ENCODE results near the gene TMEM132D. TPM values are rescaled to one million over a fixed set of nuclear protein-coding genes. Genes with fewer than 3 reads are reported as not detected.

Gene TMEM132D
- total and polyA plus RNA-seq, 2 of the 8 experiments (the other 6 are each of a cell fraction or from before 2014, with no cell fraction given): 3.5 to 10.1 TPM

DNA sequence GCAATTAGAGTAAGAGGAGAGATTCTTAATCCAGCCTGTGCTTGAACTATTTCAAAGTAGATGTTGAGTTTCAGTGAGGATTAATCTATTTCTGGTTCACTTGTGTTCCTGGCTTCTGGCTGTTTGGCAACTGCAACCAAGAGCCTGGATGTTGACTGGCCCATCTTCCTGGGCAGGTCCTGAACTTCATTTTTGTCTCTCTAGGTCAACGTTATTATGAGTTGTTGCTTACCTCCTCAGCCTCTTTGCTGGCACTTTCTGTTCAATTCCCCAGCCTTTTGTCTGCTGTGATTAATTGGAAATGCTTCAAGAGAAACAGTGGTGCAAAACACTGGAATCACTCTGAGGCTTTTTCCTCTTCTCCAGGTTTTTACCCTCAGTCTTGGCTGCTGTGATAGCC is 56.8 kb downstream of the TMEM132D start:
- no peak overlapping the region for H3K4ac ChIP-seq (replicated peaks; ENCODE audit: insufficient read length, low read depth, low read length)
- H3K4me2 ChIP-seq (ENCODE audit: insufficient read depth in 1 of 2, low read depth in 2 of 2, low read length in 2 of 2): no peak overlapping the region
- no peak overlapping the region for H2BK12ac ChIP-seq (ENCODE audit: low read depth, low read length)
- no peak overlapping the region for H4K5ac ChIP-seq (ENCODE audit: insufficient read length, low read depth, low read length)
- no peak overlapping the region for H3K14ac ChIP-seq (ENCODE audit: insufficient read length)
- DNase-seq (ENCODE audit: low read depth in 1 of 2, low spot score in 2 of 2): no peak
- H3K18ac ChIP-seq (ENCODE audit: extremely low read depth, low read length): no peak overlapping the region
- no peak overlapping the region for H2BK5ac ChIP-seq (ENCODE audit: low read depth, low read length)
- H2BK15ac ChIP-seq (ENCODE audit: low read length): no peak overlapping the region
- no peak overlapping the region for H2AFZ ChIP-seq (ENCODE audit: low read length)
- no peak overlapping the region for H3K9ac ChIP-seq (replicated peaks in 1 of 4; ENCODE audit: extremely low read depth in 1 of 4, low read depth in 3 of 4, low read length in 3 of 4)
- peaks cover 0 to 2% of the 10 kb centered on the region in 2 experiments for H4K20me1 ChIP-seq (replicated peaks in 1 of 2; ENCODE audit: control insufficient read depth in 1 of 2, insufficient read depth in 2 of 2, low read length in 2 of 2)
- no peaks in the 10 kb centered on the region for H3K23me2 ChIP-seq (ENCODE audit: low read depth, low read length)
- ChIA-PET CTCF (ENCODE audit: partially characterized antibody) (interaction anchor here (0.9 kb wide), 1 partner anchor 37 kb away, joined by 3 read pairs; no protein-coding TSS in a partner anchor), POLR2A (ENCODE audit: partially characterized antibody) (no interaction called here)
- H4K8ac ChIP-seq (ENCODE audit: extremely low read depth, insufficient read depth, low read length): no peak overlapping the region
- H3K4me3 ChIP-seq (ENCODE audit: extremely low read depth in 1 of 4, insufficient read depth in 2 of 4, low read depth in 3 of 4, low read length in 4 of 4): no peak overlapping the region
- 93% methylated on average over 1 of the region's 1 CpG; no CpG with 5 or more reads in 1 of the 2 experiments for WGBS, 2 experiments (ENCODE audit: extremely low coverage in 1 of 2, insufficient coverage in 1 of 2, insufficient read length in 1 of 2, insufficient replicate concordance in 2 of 2, low coverage in 1 of 2, low lambda C conversion rate in 2 of 2, missing lambda C conversion rate in 1 of 2)
- H3K27me3 ChIP-seq (replicated peaks in 1 of 4; ENCODE audit: control insufficient read depth in 3 of 4, extremely low read depth in 1 of 4, insufficient read depth in 3 of 4, low read length in 3 of 4): no peaks in the 10 kb centered on the region
- no peak overlapping the region for H4K91ac ChIP-seq (replicated peaks; ENCODE audit: insufficient read length, low read length)
- TF ChIP-seq ASH2L (IDR thresholded peaks at IDR 0.05; ENCODE audit: low read length): no peak
- no peak for TF ChIP-seq TAF1 (IDR thresholded peaks at IDR 0.05; ENCODE audit: low read depth, low read length)
- TF ChIP-seq RNF2 (IDR thresholded peaks at IDR 0.05; ENCODE audit: borderline replicate concordance, low read depth, low read length, missing control alignments, poor library complexity, severe bottlenecking): no peak
- H2BK20ac ChIP-seq (ENCODE audit: low read length): no peak overlapping the region
- H3K36me3 ChIP-seq (ENCODE audit: control insufficient read depth in 2 of 4, insufficient read depth in 4 of 4, low read length in 3 of 4): no peaks in the 10 kb centered on the region
- H3K79me1 ChIP-seq (ENCODE audit: low read depth, low read length): peaks cover 9% of the 10 kb centered on the region; the same call in 1 of the 2 replicates
- H3K27ac ChIP-seq (ENCODE audit: low read depth, low read length): no peak overlapping the region
- H3K56ac ChIP-seq (replicated peaks; ENCODE audit: insufficient read length, low read depth, low read length): no peak overlapping the region
- no peaks in the 10 kb centered on the region; a peak in 1 of 4 replicates for H3K9me3 ChIP-seq (ENCODE audit: insufficient read depth in 2 of 2, low read depth in 1 of 2, low read length in 1 of 2)
- no peak for FAIRE-seq
- H3K23ac ChIP-seq (ENCODE audit: insufficient read length): no peak overlapping the region
- no peak overlapping the region for H2BK120ac ChIP-seq (replicated peaks; ENCODE audit: low read depth, low read length)
- H2AK5ac ChIP-seq (ENCODE audit: low read depth, low read length): no peak overlapping the region
- H3K4me1 ChIP-seq (replicated peaks in 1 of 4; ENCODE audit: control insufficient read depth in 3 of 4, insufficient read depth in 4 of 4, low read length in 3 of 4): no peaks in the 10 kb centered on the region; a peak in 1 of 7 replicates
- H3K79me2 ChIP-seq (ENCODE audit: control insufficient read depth in 1 of 2, insufficient read depth in 2 of 2, low read length in 2 of 2): 0 out of 4 replicates have a peak, but pooled peaks cover 0 to 6% of the 10 kb centered on the region in 2 experiments

Measured in H1 (cell line).